ENCODE measurements around the gene SLC25A23. TPM values are rescaled to one million over a fixed set of nuclear protein-coding genes. Genes with fewer than 3 reads are reported as not detected.

The SLC25A23 gene
- total RNA-seq, 4 donors from 2014 or later: 111 to 328 (median 240) TPM

GRCh38 chr19:6448045-6448444 lies 11.5 kb downstream of the SLC25A23 start:
- WGBS, 2 donors (ENCODE audit: low coverage in 1 of 2): 83 to 86% methylated on average over 3 of the region's 3 CpGs

GRCh38 chr19:6446452-6446851 lies 13.1 kb downstream of the SLC25A23 start:
- H3K36me3 ChIP-seq: peaks cover 0 to 94% of the 10 kb centered on the region in 2 donors
- TF ChIP-seq CTCF (IDR thresholded peaks at IDR 0.05) (no peak), POLR2A (IDR thresholded peaks at IDR 0.05) (no peak), POLR2AphosphoS5 (IDR thresholded peaks at IDR 0.05) (no peak), EP300 (IDR thresholded peaks at IDR 0.05) (no peak)
- 87 to 100% methylated on average over 1 to 3 of the region's 3 CpGs for WGBS, 2 donors (ENCODE audit: low coverage in 1 of 2)

More at GRCh38 chr19:6448045-6448444, 11.5 kb downstream of the SLC25A23 start:
- H3K27ac ChIP-seq: no peak overlapping the region
- peaks cover 0 to 21% (median 0%) of the 10 kb centered on the region in 3 donors for H3K9me3 ChIP-seq
- no peak for ATAC-seq
- H3K4me1 ChIP-seq: no peaks in the 10 kb centered on the region
- H3K4me3 ChIP-seq: no peak overlapping the region
- H3K36me3 ChIP-seq: peaks cover 0 to 99% of the 10 kb centered on the region in 2 donors
- no peaks in the 10 kb centered on the region for H3K27me3 ChIP-seq
- TF ChIP-seq POLR2A (IDR thresholded peaks at IDR 0.05) (no peak), POLR2AphosphoS5 (IDR thresholded peaks at IDR 0.05) (no peak), CTCF (IDR thresholded peaks at IDR 0.05) (no peak), EP300 (IDR thresholded peaks at IDR 0.05) (no peak)

DNA sequence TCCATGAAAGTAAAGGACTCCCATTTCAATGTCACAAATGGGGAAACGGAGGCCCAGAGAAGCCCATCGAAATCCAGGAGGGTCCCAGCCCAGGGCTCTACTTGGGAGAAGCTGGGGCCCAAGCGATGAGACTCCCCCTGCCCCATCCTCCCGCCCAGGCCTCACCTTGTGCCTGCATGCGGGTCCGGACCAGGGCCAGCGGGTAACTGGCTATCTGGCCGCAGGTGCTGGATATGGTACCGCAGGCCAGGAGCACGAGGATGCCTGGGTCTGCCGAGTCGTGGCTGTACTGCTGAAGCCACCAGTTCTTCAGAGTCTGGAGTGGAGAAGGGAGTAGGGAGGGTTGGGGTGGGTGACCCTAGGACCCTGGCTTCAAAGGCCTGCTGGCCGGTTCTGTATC lies 15.6 kb downstream of the SLC25A23 start:
- no peak for ATAC-seq
- no peak overlapping the region for H3K4me3 ChIP-seq
- WGBS, 2 donors (ENCODE audit: low coverage in 1 of 2): 67% methylated on average over 1 of the region's 13 CpGs; no CpG with 5 or more reads in 1 of the 2 donors
- no peak for TF ChIP-seq EP300 (IDR thresholded peaks at IDR 0.05)
- TF ChIP-seq CTCF (IDR thresholded peaks at IDR 0.05): no peak
- TF ChIP-seq POLR2AphosphoS5 (IDR thresholded peaks at IDR 0.05): no peak
- TF ChIP-seq POLR2A (IDR thresholded peaks at IDR 0.05): no peak
- H3K4me1 ChIP-seq: no peaks in the 10 kb centered on the region
- H3K27ac ChIP-seq: no peak overlapping the region
- H3K27me3 ChIP-seq: no peaks in the 10 kb centered on the region
- peaks cover 0 to 70% of the 10 kb centered on the region in 2 donors for H3K36me3 ChIP-seq
- peaks cover 0 to 18% (median 0%) of the 10 kb centered on the region in 3 donors for H3K9me3 ChIP-seq

More at GRCh38 chr19:6446452-6446851, 13.1 kb downstream of the SLC25A23 start:
- Histone ChIP-seq H3K27me3 (no peaks in the 10 kb centered on the region), H3K4me1 (no peaks in the 10 kb centered on the region), H3K27ac (no peak overlapping the region), H3K9me3 (peaks cover 0 to 18% (median 0%) of the 10 kb centered on the region in 3 donors), H3K4me3 (no peak overlapping the region)
- ATAC-seq: no peak

DNA sequence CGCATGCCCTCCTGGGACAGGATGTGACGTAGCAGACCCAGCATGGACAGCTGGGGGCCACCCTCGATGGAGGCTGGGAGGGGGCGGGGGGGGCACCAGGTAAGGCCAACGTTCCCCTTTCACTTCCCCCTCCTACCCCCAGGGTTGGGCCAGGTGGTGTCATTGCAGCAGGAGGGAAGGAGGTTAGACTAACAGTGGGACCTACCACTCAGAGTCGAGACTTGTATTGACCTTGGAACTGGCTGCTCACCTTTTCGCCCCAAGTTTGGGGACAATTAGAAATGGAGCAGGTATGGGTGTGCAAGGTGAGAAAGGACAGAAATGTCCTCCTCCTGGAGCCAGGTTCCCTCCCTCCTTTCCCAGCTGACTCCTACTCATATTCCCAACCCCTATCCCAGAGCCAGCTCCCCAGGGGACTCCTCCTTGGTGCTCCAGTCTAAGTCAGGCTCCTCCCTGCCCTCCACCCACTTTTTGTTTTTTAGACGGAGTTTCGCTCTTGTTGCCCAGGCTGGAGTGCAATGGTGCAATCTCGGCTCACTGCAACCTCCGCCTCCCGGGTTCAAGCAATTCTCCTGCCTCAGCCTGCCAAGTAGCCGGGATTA lies 17.4 kb downstream of the SLC25A23 start:
- H3K4me3 ChIP-seq: no peak overlapping the region
- H3K27ac ChIP-seq: no peak overlapping the region
- peaks cover 0 to 18% (median 0%) of the 10 kb centered on the region in 3 donors for H3K9me3 ChIP-seq
- no peak for TF ChIP-seq EP300 (IDR thresholded peaks at IDR 0.05)
- no peak for TF ChIP-seq CTCF (IDR thresholded peaks at IDR 0.05)
- no peak for TF ChIP-seq POLR2A (IDR thresholded peaks at IDR 0.05)
- no peak for TF ChIP-seq POLR2AphosphoS5 (IDR thresholded peaks at IDR 0.05)
- H3K4me1 ChIP-seq: no peaks in the 10 kb centered on the region
- WGBS, 2 donors (ENCODE audit: low coverage in 1 of 2): 90 to 94% methylated on average over 4 to 7 of the region's 13 CpGs
- ATAC-seq: no peak
- H3K36me3 ChIP-seq: peaks cover 0 to 56% of the 10 kb centered on the region in 2 donors
- H3K27me3 ChIP-seq: no peaks in the 10 kb centered on the region

DNA sequence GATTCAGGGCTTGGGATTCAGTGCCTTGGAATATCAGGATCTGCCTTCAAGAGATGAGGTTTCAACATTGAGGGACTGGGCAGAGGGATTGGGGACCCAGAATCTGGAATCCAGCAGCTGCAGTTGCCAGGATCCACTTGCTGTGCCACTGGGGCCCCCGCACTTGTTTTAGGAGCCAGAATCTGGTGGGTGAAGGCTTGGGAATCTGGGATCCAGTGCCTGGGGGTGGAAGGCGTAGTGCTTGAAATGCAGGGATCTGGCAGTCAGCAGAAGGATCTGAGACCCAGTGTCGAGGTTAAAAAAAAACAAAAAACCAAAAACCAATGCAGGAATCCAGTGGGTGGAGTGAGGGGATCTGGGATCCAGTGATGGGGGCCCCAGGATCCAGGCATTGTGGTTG lies 18.7 kb downstream of the SLC25A23 start:
- Histone ChIP-seq H3K9me3 (peaks cover 0 to 8% (median 0%) of the 10 kb centered on the region in 3 donors), H3K27me3 (no peaks in the 10 kb centered on the region), H3K27ac (no peak overlapping the region), H3K4me1 (no peaks in the 10 kb centered on the region), H3K4me3 (no peak overlapping the region), H3K36me3 (peaks cover 0 to 47% of the 10 kb centered on the region in 2 donors)
- TF ChIP-seq POLR2AphosphoS5 (IDR thresholded peaks at IDR 0.05) (no peak), POLR2A (IDR thresholded peaks at IDR 0.05) (no peak), CTCF (IDR thresholded peaks at IDR 0.05) (no peak), EP300 (IDR thresholded peaks at IDR 0.05) (no peak)
- WGBS, 2 donors (ENCODE audit: low coverage in 1 of 2): 43 to 73% methylated on average over 1 to 2 of the region's 3 CpGs
- ATAC-seq: no peak
